GM13976 (cell line): Measurements from ENCODE around the gene NOA1.

ENCODE experiments used
- DNase-seq: peaks from one replicate; pipeline ENCODE4 v3.0.0; 2012; ENCODE audit warnings: low spot score
- CTCF ChIP-seq: IDR thresholded peaks from 2 replicates; pipeline ENCODE4 v1.5.1; 2012; ENCODE audit warnings: borderline replicate concordance, mild to moderate bottlenecking; ENCODE audit not compliant: insufficient read depth; ENCODE audit errors: extremely low read depth, missing control alignments, control extremely low read depth
- in situ Hi-C: fragments of 300-500 bp; cut with MboI; formaldehyde crosslinking; loops from one replicate; pipeline ENCODE4 v1.12.0; 2022; ENCODE audit warnings: low sequenced_read_pairs, mixed read lengths, inconsistent platforms; ENCODE audit not compliant: unreplicated experiment

NOA1 gene

GRCh38 chr4:56976837-56977320 is 527 bp downstream of the NOA1 start:
- in situ Hi-C loops, result no loop called here
- peak; percentile 1 for TF ChIP-seq CTCF
- DNase-seq, result peak; percentile 66

- in situ Hi-C loops, result no loop called here
- TF ChIP-seq CTCF, result no peak
- peak; percentile 27 for DNase-seq
Observed at GRCh38 chr4:56976283-56976836, 1.0 kb downstream of the NOA1 start.

GRCh38 chr4:56973336-56973735 is 4.1 kb downstream of the NOA1 start:
- no peak for DNase-seq
- in situ Hi-C loops, result no loop called here
- TF ChIP-seq CTCF, result no peak

GRCh38 chr4:56972809-56973208 is 4.6 kb downstream of the NOA1 start:
- no peak for TF ChIP-seq CTCF
- in situ Hi-C loops, result no loop called here
- DNase-seq, result no peak

GRCh38 chr4:56972389-56972788 is 5.0 kb downstream of the NOA1 start:
- in situ Hi-C loops, result no loop called here
- TF ChIP-seq CTCF, result no peak
- no peak for DNase-seq

- DNase-seq, result no peak
- in situ Hi-C loops, result no loop called here
- no peak for TF ChIP-seq CTCF
Observed at GRCh38 chr4:56971383-56971782, 6.0 kb downstream of the NOA1 start.
